OCI-LY1 (cell line): ENCODE data around the gene GLIPR2.

Experiments used
- H2AFZ ChIP-seq: fragments of 200-600 bp; sonication (generic), shearing (Covaris generic); 2 replicates; pipeline ENCODE4 v1.6.0; 2014; ENCODE audit warnings: antibody characterized with exemption, mild to moderate bottlenecking, low read length
- H3F3A ChIP-seq: fragments of 200-600 bp; sonication (generic), shearing (Covaris generic); 2 replicates; pipeline ENCODE4 v1.6.0; 2014; ENCODE audit warnings: mild to moderate bottlenecking, antibody characterized with exemption, low read length, moderate library complexity; ENCODE audit not compliant: insufficient read depth
- H3K27ac ChIP-seq: fragments of 200-600 bp; sonication (generic); 2 replicates; pipeline ENCODE4 v1.5.1; 2014; ENCODE audit warnings: low read length, mixed run types, mild to moderate bottlenecking, low read depth; ENCODE audit not compliant: poor library complexity, severe bottlenecking
- H3K27me3 ChIP-seq: fragments of 200-600 bp; sonication (generic); 2 replicates; pipeline ENCODE4 v1.6.0; 2014; ENCODE audit warnings: antibody characterized with exemption, mild to moderate bottlenecking, low read length, moderate library complexity; ENCODE audit not compliant: insufficient read depth
- H3K36me3 ChIP-seq: fragments of 200-600 bp; sonication (generic); 2 replicates; pipeline ENCODE4 v1.6.1; 2014; ENCODE audit warnings: mild to moderate bottlenecking, antibody characterized with exemption, low read length, moderate library complexity, mixed read lengths; ENCODE audit not compliant: insufficient read depth
- H3K4me1 ChIP-seq: fragments of 200-600 bp; sonication (generic); 2 replicates; pipeline ENCODE4 v1.5.1; 2014; ENCODE audit warnings: mild to moderate bottlenecking, low read length, moderate library complexity; ENCODE audit not compliant: insufficient read depth, severe bottlenecking
- H3K4me2 ChIP-seq: fragments of 200-600 bp; sonication (generic), shearing (Covaris generic); 2 replicates; pipeline ENCODE4 v1.6.1; 2014; ENCODE audit warnings: low read length
- H3K4me3 ChIP-seq: fragments of 200-600 bp; sonication (generic); 2 replicates; pipeline ENCODE4 v1.5.1; 2014; ENCODE audit warnings: low read length, low read depth, mild to moderate bottlenecking, mixed read lengths; ENCODE audit not compliant: poor library complexity, severe bottlenecking
- H3K79me2 ChIP-seq: fragments of 200-600 bp; shearing (Covaris generic); 2 replicates; pipeline ENCODE4 v1.6.1; 2016; ENCODE audit warnings: mixed run types, low read length, mixed read lengths; ENCODE audit not compliant: insufficient read depth
- H3K9ac ChIP-seq: fragments of 200-600 bp; sonication (generic), shearing (Covaris generic); 2 replicates; pipeline ENCODE4 v1.6.1; 2014; ENCODE audit warnings: mild to moderate bottlenecking, low read length, mixed read lengths
- H3K9me2 ChIP-seq: fragments of 200-600 bp; sonication (generic), shearing (Covaris generic); 2 replicates; pipeline ENCODE4 v1.6.1; 2014; ENCODE audit warnings: low read depth, mild to moderate bottlenecking, low read length, mixed read lengths
- H3K9me3 ChIP-seq: fragments of 200-600 bp; shearing (Covaris generic); 2 replicates; pipeline ENCODE4 v1.6.1; 2014; ENCODE audit warnings: low read length, mixed read lengths
- H4K20me1 ChIP-seq: fragments of 200-600 bp; sonication (generic), shearing (Covaris generic); 2 replicates; pipeline ENCODE4 v1.6.0; 2016; ENCODE audit warnings: mild to moderate bottlenecking, low read length; ENCODE audit not compliant: insufficient read depth
- EZH2 ChIP-seq: fragments of 200-600 bp; sonication (generic), shearing (Covaris generic); IDR thresholded peaks from 2 replicates; pipeline ENCODE4 v1.8.0; 2017; ENCODE audit warnings: borderline replicate concordance, mixed run types, mild to moderate bottlenecking, antibody characterized with exemption, low read length, moderate library complexity, mixed read lengths
- TF ChIP-seq, protein P1 (sequence below): fragments of 200-600 bp; sonication (generic), shearing (Covaris generic); IDR thresholded peaks from 2 replicates; pipeline ENCODE4 v1.5.1; 2017; ENCODE audit warnings: mild to moderate bottlenecking, antibody characterized with exemption, low read length, moderate library complexity, mixed read lengths

GLIPR2 gene

DNA sequence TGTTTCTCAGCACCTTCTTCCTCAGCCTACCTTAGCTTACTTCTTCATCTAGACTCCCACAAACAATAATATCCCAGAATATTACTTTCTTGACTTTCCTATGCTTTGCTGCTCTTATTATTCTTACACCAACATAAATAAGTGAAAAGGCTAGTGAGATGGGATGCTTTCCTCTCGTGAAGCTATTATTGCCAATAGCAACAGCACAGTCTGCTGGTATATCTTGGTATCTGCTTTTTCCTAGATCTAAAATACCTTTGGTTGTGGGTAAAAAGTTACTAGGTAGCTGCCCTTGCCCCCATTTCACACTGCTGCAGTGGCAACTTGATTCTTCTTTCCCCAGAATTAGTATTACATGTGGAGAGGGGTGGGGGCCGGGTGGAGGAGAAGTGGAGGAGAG lies 26.1 kb upstream of the GLIPR2 start:
- no peak for TF ChIP-seq EZH2
- TF ChIP-seq, protein P1, sequence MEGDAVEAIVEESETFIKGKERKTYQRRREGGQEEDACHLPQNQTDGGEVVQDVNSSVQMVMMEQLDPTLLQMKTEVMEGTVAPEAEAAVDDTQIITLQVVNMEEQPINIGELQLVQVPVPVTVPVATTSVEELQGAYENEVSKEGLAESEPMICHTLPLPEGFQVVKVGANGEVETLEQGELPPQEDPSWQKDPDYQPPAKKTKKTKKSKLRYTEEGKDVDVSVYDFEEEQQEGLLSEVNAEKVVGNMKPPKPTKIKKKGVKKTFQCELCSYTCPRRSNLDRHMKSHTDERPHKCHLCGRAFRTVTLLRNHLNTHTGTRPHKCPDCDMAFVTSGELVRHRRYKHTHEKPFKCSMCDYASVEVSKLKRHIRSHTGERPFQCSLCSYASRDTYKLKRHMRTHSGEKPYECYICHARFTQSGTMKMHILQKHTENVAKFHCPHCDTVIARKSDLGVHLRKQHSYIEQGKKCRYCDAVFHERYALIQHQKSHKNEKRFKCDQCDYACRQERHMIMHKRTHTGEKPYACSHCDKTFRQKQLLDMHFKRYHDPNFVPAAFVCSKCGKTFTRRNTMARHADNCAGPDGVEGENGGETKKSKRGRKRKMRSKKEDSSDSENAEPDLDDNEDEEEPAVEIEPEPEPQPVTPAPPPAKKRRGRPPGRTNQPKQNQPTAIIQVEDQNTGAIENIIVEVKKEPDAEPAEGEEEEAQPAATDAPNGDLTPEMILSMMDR = peak; percentile 40
- no peaks in the 10 kb centered on the region for H3K79me2 ChIP-seq
- H3K9me2 ChIP-seq = no peaks in the 10 kb centered on the region
- no peaks in the 10 kb centered on the region for H3K36me3 ChIP-seq
- H3F3A ChIP-seq = 0 out of 2 replicates have a peak, but pooled peaks cover 2% of the 10 kb centered on the region
- H3K9me3 ChIP-seq = no peaks in the 10 kb centered on the region
- H3K27me3 ChIP-seq = no peaks in the 10 kb centered on the region
- H3K4me1 ChIP-seq = no peaks in the 10 kb centered on the region
- H3K4me2 ChIP-seq = no peak overlapping the region
- H3K9ac ChIP-seq = no peak overlapping the region
- no peak overlapping the region for H3K27ac ChIP-seq
- no peak overlapping the region for H3K4me3 ChIP-seq
- H2AFZ ChIP-seq = no peak overlapping the region
- H4K20me1 ChIP-seq = no peaks in the 10 kb centered on the region

GRCh38 chr9:36112516-36112915 lies 24.0 kb upstream of the GLIPR2 start:
- H3K9me2 ChIP-seq = no peaks in the 10 kb centered on the region
- H3K9ac ChIP-seq = no peak overlapping the region
- H2AFZ ChIP-seq = no peak overlapping the region
- no peak overlapping the region for H3K4me3 ChIP-seq
- no peaks in the 10 kb centered on the region for H3K9me3 ChIP-seq
- H3K36me3 ChIP-seq = no peaks in the 10 kb centered on the region
- H4K20me1 ChIP-seq = no peaks in the 10 kb centered on the region
- no peaks in the 10 kb centered on the region for H3K79me2 ChIP-seq
- H3K27ac ChIP-seq = no peak overlapping the region
- H3K4me1 ChIP-seq = no peaks in the 10 kb centered on the region
- H3K27me3 ChIP-seq = 0 out of 2 replicates have a peak, but pooled peaks cover 3% of the 10 kb centered on the region
- TF ChIP-seq EZH2 = no peak
- TF ChIP-seq, protein P1 = no peak
- no peak overlapping the region for H3K4me2 ChIP-seq
- H3F3A ChIP-seq = 0 out of 2 replicates have a peak, but pooled peaks cover 5% of the 10 kb centered on the region

GRCh38 chr9:36113999-36114398 lies 22.5 kb upstream of the GLIPR2 start:
- Histone ChIP-seq H3K9ac (no peak overlapping the region), H4K20me1 (no peaks in the 10 kb centered on the region), H3K4me3 (no peak overlapping the region), H3K27ac (no peak overlapping the region), H3K4me1 (no peaks in the 10 kb centered on the region), H3K4me2 (no peak overlapping the region), H3K79me2 (no peaks in the 10 kb centered on the region), H2AFZ (no peak overlapping the region), H3K9me3 (no peaks in the 10 kb centered on the region), H3K9me2 (no peaks in the 10 kb centered on the region), H3K36me3 (no peaks in the 10 kb centered on the region), H3F3A (0 out of 2 replicates have a peak, but pooled peaks cover 5% of the 10 kb centered on the region), H3K27me3 (0 out of 2 replicates have a peak, but pooled peaks cover 3% of the 10 kb centered on the region)
- no peak for TF ChIP-seq EZH2
- TF ChIP-seq, protein P1 = no peak
